Neural cell (in vitro differentiated cells): ENCODE results near the gene RAC3.

Experiments
- EP300 ChIP-seq: fragments of 450-650 bp; conservative IDR thresholded peaks from 2 replicates; pipeline ENCODE4 v1.6.1; 2014; ENCODE audit warnings: antibody characterized with exemption, mild to moderate bottlenecking, moderate library complexity; ENCODE audit not compliant: poor library complexity, severe bottlenecking
- EZH2 ChIP-seq: fragments of 200-600, 300-800 bp; shearing (Covaris generic), sonication (generic); IDR thresholded peaks from 2 replicates; pipeline ENCODE4 v1.6.1; 2014; ENCODE audit warnings: antibody characterized with exemption, low read length, borderline replicate concordance, mild to moderate bottlenecking; ENCODE audit not compliant: insufficient read depth, poor library complexity, severe bottlenecking
- MXI1 ChIP-seq: fragments of 450-650 bp; conservative IDR thresholded peaks from 2 replicates; pipeline ENCODE4 v1.6.1; 2014; ENCODE audit warnings: antibody characterized with exemption, mild to moderate bottlenecking; ENCODE audit not compliant: poor library complexity, severe bottlenecking
- POLR2AphosphoS5 ChIP-seq: IDR thresholded peaks from 2 replicates; pipeline ENCODE4 v1.6.1; 2012
- RAD21 ChIP-seq: fragments of 450-650 bp; conservative IDR thresholded peaks from 2 replicates; pipeline ENCODE4 v1.6.1; 2014; ENCODE audit warnings: antibody characterized with exemption, mild to moderate bottlenecking, moderate library complexity
- REST ChIP-seq: IDR thresholded peaks from 2 replicates; pipeline ENCODE4 v1.6.1; 2012; ENCODE audit warnings: borderline replicate concordance
- SMC3 ChIP-seq: fragments of 450-650 bp; conservative IDR thresholded peaks from 2 replicates; pipeline ENCODE4 v1.6.1; 2014; ENCODE audit warnings: antibody characterized with exemption, mild to moderate bottlenecking, moderate library complexity; ENCODE audit not compliant: poor library complexity
- TAF1 ChIP-seq: IDR thresholded peaks from 2 replicates; pipeline ENCODE4 v1.6.1; 2012; ENCODE audit warnings: low read depth
- TF ChIP-seq, protein P1 (sequence below): fragments of 450-650 bp; IDR thresholded peaks from 2 replicates; pipeline ENCODE4 v1.5.1; 2014; ENCODE audit warnings: antibody characterized with exemption, mild to moderate bottlenecking, moderate library complexity; ENCODE audit not compliant: poor library complexity, severe bottlenecking

- TF ChIP-seq EP300 (no peak), POLR2AphosphoS5 (no peak), MXI1 (no peak), TAF1 (no peak), REST (no peak), RAD21 (no peak), EZH2 (no peak), SMC3 (no peak)
- TF ChIP-seq, protein P1, sequence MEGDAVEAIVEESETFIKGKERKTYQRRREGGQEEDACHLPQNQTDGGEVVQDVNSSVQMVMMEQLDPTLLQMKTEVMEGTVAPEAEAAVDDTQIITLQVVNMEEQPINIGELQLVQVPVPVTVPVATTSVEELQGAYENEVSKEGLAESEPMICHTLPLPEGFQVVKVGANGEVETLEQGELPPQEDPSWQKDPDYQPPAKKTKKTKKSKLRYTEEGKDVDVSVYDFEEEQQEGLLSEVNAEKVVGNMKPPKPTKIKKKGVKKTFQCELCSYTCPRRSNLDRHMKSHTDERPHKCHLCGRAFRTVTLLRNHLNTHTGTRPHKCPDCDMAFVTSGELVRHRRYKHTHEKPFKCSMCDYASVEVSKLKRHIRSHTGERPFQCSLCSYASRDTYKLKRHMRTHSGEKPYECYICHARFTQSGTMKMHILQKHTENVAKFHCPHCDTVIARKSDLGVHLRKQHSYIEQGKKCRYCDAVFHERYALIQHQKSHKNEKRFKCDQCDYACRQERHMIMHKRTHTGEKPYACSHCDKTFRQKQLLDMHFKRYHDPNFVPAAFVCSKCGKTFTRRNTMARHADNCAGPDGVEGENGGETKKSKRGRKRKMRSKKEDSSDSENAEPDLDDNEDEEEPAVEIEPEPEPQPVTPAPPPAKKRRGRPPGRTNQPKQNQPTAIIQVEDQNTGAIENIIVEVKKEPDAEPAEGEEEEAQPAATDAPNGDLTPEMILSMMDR: no peak
Measured at GRCh38 chr17:82056729-82057621, 25.5 kb downstream of the RAC3 start.
